ENCODE data around the gene APOBEC3F. TPM values are rescaled to one million over a fixed set of nuclear protein-coding genes. Genes with fewer than 3 reads are reported as not detected.
A peak's percentile ranks its signal among the peaks of the same experiment; 100 is the strongest.
"Not testable (repeated sequence)": the region's sequence is repeated elsewhere in the genome, so short reads cannot be mapped to it uniquely, and the experiment has no call there.

The APOBEC3F gene
- total RNA-seq, 4 donors from 2014 or later = 0.98 TPM; not detected in 3

DNA sequence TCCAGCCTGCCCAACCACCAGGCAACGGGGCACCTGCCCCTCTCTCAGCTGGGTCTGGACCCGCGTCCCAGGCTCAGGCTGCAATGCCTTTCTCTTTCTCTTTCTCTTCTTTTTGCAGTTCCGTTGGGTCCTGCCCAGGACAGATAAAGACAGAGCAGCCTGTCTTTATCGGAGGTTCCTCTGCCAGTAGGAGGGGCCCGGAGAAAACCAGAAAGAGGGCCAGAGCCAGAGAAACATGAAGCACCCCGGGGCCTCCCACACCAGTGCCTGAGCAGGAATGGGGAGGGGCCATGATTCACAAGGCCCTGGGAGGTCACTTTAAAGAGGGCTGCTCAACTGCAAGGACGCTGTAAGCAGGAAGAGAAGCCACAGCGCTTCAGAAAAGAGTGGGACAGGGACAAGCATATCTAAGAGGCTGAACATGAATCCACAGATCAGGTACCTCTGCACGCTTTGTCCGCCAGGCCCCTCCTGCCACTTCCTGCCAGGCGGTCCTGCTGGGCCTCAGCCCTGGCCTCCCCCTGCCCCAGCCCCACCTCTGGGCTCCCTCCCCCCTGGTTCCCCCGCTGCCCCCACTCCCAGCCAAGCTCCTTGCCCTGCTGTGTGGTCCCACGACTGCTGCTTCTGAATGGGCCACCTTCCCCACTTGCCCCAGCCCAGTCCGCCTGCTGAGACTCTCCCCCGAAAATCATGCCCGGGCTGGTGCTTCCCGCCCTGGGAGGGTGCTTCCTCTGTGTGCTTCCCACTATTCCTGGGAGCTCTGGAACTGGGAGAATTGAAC is 26.5 kb upstream of the APOBEC3F start, which contains the start of gene APOBEC3C:
Gene APOBEC3C (plus strand): TSS at position 316 of the 781 bp plus-strand sequence. CDS start 106 bp downstream, at position 422.
- in situ Hi-C loops (cut with MboI; ENCODE audit: low sequenced_read_pairs in 4 of 4) = loop anchor here in 1 of 4 donors (5.0 kb wide), 1 partner anchor 108 kb away; no protein-coding TSS in a partner anchor
- intact Hi-C loops (cut with DNase I; ENCODE audit: low total_unique reads) = no loop called here

DNA sequence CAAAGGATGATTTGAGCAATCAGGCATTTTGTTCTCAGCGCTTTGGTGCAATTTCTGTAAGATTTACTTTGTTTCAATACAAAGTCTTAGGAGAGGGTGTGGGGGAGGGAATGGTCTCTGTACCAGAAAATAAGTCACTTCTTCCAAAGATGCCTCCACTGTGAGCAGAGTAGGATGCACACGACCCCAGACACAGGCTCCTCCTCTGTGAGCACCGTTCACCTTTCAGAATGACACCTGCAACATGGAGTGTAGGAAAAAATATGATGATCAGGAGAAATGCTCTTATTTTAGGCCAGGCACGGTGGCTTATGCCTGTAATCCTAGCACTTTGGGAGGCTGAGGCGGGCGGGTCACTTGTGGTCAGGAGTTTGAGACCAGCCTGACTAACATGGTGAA is 25.9 kb upstream of the APOBEC3F start:
- H3K4me1 ChIP-seq; intact Hi-C loops (cut with DNase I; ENCODE audit: low total_unique reads); DNase-seq; H3K27me3 ChIP-seq; ATAC-seq; H3K9me3 ChIP-seq; H3K36me3 ChIP-seq: not testable (repeated sequence)
- Histone ChIP-seq H3K27ac (peak overlapping the region in 2 of 4 donors; percentile 48 to 61), H3K4me3 (peak overlapping the region in 3 of 4 donors; percentile 27 to 49 (median 35))
- in situ Hi-C loops (cut with MboI; ENCODE audit: low sequenced_read_pairs in 4 of 4) = loop anchor here in 1 of 4 donors (5.0 kb wide), 1 partner anchor 108 kb away; no protein-coding TSS in a partner anchor

More for the DNA sequence above, 26.5 kb upstream of the APOBEC3F start, which contains the start of gene APOBEC3C:
- ATAC-seq (peak; percentile 54 to 83), DNase-seq (peak; percentile 56 to 73)
- H3K36me3 ChIP-seq = no peaks in the 10 kb centered on the region
- no peaks in the 10 kb centered on the region for H3K4me1 ChIP-seq
- peak; percentile 23 to 39 for TF ChIP-seq POLR2A (IDR thresholded peaks at IDR 0.05)
- TF ChIP-seq, protein P1, sequence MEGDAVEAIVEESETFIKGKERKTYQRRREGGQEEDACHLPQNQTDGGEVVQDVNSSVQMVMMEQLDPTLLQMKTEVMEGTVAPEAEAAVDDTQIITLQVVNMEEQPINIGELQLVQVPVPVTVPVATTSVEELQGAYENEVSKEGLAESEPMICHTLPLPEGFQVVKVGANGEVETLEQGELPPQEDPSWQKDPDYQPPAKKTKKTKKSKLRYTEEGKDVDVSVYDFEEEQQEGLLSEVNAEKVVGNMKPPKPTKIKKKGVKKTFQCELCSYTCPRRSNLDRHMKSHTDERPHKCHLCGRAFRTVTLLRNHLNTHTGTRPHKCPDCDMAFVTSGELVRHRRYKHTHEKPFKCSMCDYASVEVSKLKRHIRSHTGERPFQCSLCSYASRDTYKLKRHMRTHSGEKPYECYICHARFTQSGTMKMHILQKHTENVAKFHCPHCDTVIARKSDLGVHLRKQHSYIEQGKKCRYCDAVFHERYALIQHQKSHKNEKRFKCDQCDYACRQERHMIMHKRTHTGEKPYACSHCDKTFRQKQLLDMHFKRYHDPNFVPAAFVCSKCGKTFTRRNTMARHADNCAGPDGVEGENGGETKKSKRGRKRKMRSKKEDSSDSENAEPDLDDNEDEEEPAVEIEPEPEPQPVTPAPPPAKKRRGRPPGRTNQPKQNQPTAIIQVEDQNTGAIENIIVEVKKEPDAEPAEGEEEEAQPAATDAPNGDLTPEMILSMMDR (IDR thresholded peaks at IDR 0.05 in 4 of 5, conservative IDR thresholded peaks at IDR 0.05 in 1 of 5) = no peak
- peak within 1 kb of the TSS; percentile 27 to 49 (median 38) for H3K4me3 ChIP-seq
- no peaks in the 10 kb centered on the region for H3K9me3 ChIP-seq
- peak within 1 kb of the TSS; percentile 37 to 61 (median 46) for H3K27ac ChIP-seq
- no peaks in the 10 kb centered on the region for H3K27me3 ChIP-seq

DNA sequence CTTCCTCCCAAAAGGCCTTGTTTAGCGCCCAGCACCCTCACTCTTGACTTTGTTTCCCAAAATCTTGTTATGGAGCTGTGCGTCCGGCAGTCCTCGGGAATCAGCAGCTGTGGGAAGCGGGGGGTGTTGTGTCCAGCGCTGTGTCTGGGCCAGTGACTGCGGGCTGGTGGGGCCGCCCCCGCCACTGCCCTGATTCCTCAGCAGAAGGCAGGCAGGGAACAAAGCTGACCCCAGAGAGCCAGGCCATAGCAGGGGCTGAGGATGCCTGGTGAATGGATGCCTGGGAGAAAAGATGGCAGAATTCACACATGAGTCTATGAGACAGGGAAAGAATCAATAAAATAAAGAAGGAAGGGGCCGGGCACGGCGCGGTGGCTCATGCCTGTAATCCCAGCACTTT is 24.1 kb upstream of the APOBEC3F start:
- no peak for ATAC-seq
- Histone ChIP-seq H3K27ac (no peak overlapping the region), H3K27me3 (no peaks in the 10 kb centered on the region), H3K4me3 (no peak overlapping the region), H3K9me3 (no peaks in the 10 kb centered on the region), H3K4me1 (no peaks in the 10 kb centered on the region), H3K36me3 (no peaks in the 10 kb centered on the region)
- TF ChIP-seq, protein P1 (IDR thresholded peaks at IDR 0.05 in 4 of 5, conservative IDR thresholded peaks at IDR 0.05 in 1 of 5) = no peak
- TF ChIP-seq POLR2A (IDR thresholded peaks at IDR 0.05) = no peak
- in situ Hi-C loops (cut with MboI; ENCODE audit: low sequenced_read_pairs in 4 of 4) (no loop called here), intact Hi-C loops (cut with DNase I; ENCODE audit: low total_unique reads) (no loop called here)
- DNase-seq = no peak

DNA sequence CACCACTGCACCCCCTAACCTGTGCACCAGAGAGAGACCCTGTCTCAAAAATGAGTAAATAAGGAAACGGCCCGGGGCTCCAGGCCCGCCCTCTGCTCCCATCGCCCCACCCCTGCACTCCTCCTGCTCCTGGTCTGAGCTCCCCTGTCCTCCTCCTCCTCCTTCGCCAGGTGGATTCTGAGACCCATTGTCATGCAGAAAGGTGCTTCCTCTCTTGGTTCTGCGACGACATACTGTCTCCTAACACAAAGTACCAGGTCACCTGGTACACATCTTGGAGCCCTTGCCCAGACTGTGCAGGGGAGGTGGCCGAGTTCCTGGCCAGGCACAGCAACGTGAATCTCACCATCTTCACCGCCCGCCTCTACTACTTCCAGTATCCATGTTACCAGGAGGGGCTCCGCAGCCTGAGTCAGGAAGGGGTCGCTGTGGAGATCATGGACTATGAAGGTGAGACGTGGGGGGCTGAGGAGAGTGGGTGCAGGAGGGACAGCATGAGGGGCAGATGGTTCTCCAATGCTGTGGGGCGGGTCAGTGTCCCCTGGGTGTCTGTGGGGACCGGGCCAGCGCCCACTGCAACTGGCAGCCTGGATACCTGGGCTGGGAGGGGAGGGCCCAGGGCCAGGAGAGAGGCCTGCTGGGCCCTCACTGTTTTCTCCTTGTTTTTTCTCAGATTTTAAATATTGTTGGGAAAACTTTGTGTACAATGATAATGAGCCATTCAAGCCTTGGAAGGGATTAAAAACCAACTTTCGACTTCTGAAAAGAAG is 22.9 kb upstream of the APOBEC3F start:
- intact Hi-C loops (cut with DNase I; ENCODE audit: low total_unique reads) = no loop called here
- Histone ChIP-seq H3K36me3 (no peaks in the 10 kb centered on the region), H3K4me3 (no peak overlapping the region), H3K4me1 (no peaks in the 10 kb centered on the region), H3K27ac (no peak overlapping the region), H3K9me3 (no peaks in the 10 kb centered on the region), H3K27me3 (no peaks in the 10 kb centered on the region)
- in situ Hi-C loops (cut with MboI; ENCODE audit: low sequenced_read_pairs in 4 of 4) = no loop called here
- ATAC-seq = no peak
- no peak for DNase-seq
- TF ChIP-seq, protein P1 (IDR thresholded peaks at IDR 0.05 in 4 of 5, conservative IDR thresholded peaks at IDR 0.05 in 1 of 5) = no peak
- no peak for TF ChIP-seq POLR2A (IDR thresholded peaks at IDR 0.05)

DNA sequence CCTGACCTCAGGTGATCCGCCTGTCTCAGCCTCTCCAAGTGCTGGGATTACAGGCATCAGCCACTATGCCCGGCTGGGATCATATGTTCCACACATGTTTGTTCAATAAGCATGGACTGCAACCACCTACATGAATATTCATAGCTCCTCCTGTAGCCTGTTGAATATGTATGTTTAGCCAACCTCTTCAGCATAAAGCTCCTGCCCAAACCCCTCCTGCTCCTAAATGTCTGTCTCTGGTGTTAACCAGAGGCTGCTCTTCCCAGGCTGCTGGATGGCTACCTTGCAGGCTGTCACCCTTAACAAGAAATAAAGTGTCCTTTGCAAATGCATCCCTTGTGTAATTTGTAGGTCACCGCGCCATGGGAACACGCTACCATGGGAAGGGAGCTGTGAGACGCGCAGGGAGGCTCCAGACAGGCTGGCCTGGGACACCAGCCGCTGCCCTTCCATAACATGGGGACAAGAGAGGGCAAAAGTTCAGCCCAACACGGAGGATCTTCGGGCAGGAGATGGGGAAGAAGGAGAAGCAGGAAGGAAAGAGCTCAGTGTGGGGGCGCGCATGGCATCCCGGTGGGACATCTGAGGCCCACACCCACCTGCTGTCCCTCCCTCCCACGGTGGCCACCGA is 20.5 kb upstream of the APOBEC3F start:
- H3K4me1 ChIP-seq; H3K9me3 ChIP-seq; H3K36me3 ChIP-seq; H3K27me3 ChIP-seq; DNase-seq; in situ Hi-C loops (cut with MboI; ENCODE audit: low sequenced_read_pairs in 4 of 4); intact Hi-C loops (cut with DNase I; ENCODE audit: low total_unique reads): not testable (repeated sequence)
- H3K27ac ChIP-seq = peak overlapping the region in 3 of 4 donors; percentile 54 to 62 (median 57)
- ATAC-seq = peak in 1 of 2 donors; percentile 11
- peak overlapping the region in 3 of 4 donors; percentile 34 to 49 (median 48) for H3K4me3 ChIP-seq
